LNCaP clone FGC (cell line): ENCODE results near the gene C19orf85.

Experiments
- DNase-seq: peaks from one replicate; pipeline ENCODE4 v3.0.0-alpha.2; 2011; ENCODE audit warnings: low read depth
- H3K4me3 ChIP-seq: 2 replicates; pipeline ENCODE4 v1.5.1; 2011; ENCODE audit warnings: mild to moderate bottlenecking, low read depth, low read length, control low read depth
- CTCF ChIP-seq: IDR thresholded peaks from 2 replicates; pipeline ENCODE4 v1.5.1; 2012; ENCODE audit warnings: mild to moderate bottlenecking; ENCODE audit not compliant: control insufficient read depth, insufficient read depth; ENCODE audit errors: extremely low read depth

The C19orf85 gene

GRCh38 chr19:55443045-55443823 lies 21.3 kb downstream of the C19orf85 start, which contains the start of gene SHISA7:
Gene SHISA7, minus strand, starts transcription at chr19:55443300. Its CDS starts 437 bp downstream, at chr19:55442863.
- no peak for DNase-seq
- H3K4me3 ChIP-seq, result no peak within 1 kb of the TSS
- no peak for TF ChIP-seq CTCF

- DNase-seq, result no peak
- no peak for TF ChIP-seq CTCF
- no peak overlapping the region for H3K4me3 ChIP-seq
These were observed 22.1 kb downstream of the C19orf85 start for GRCh38 chr19:55442372-55442961.

GRCh38 chr19:55441692-55442321 lies 22.7 kb downstream of the C19orf85 start:
- no peak overlapping the region for H3K4me3 ChIP-seq
- TF ChIP-seq CTCF, result no peak
- DNase-seq, result no peak

GRCh38 chr19:55441319-55441691 lies 23.2 kb downstream of the C19orf85 start:
- no peak for DNase-seq
- TF ChIP-seq CTCF, result no peak
- H3K4me3 ChIP-seq, result no peak overlapping the region

- no peak overlapping the region for H3K4me3 ChIP-seq
- no peak for DNase-seq
- no peak for TF ChIP-seq CTCF
These were observed 24.0 kb downstream of the C19orf85 start for GRCh38 chr19:55440411-55441105.

- no peak for TF ChIP-seq CTCF
These were observed 25.5 kb downstream of the C19orf85 start for GRCh38 chr19:55439052-55439451.

More at GRCh38 chr19:55439052-55439451, 25.5 kb downstream of the C19orf85 start:
- H3K4me3 ChIP-seq, result no peak overlapping the region
- no peak for DNase-seq
